Heart right ventricle (tissue), 16 donors: ENCODE results near the gene FBF1. TPM values are rescaled to one million over a fixed set of nuclear protein-coding genes. Genes with fewer than 3 reads are reported as not detected.

Source experiments
- ATAC-seq, 8 donors: fragments of 200-7000 bp; cut with Tn5 transposase; one replicate each; pipeline ENCODE4 v1.9.1; 2020; ENCODE audit warnings: mild to moderate bottlenecking in 8 of 8, moderate library complexity in 8 of 8, moderate number of reproducible peaks in 1 of 8
- DNase-seq, 2 donors: peaks; one replicate each; pipeline ENCODE4 v3.0.0-alpha.2; 2020
- H3K27ac ChIP-seq, 10 donors: fragments of 200-600 bp; sonication (generic) in 2 of 10; one replicate each; pipeline versions ENCODE4 v1.5.0 to v1.8.0; 2020 to 2022; ENCODE audit warnings: mild to moderate bottlenecking in 3 of 10
- H3K27me3 ChIP-seq, 7 donors: fragments of 200-600 bp; one replicate each; pipeline ENCODE4 v1.8.0; 2021 to 2022; ENCODE audit warnings: mild to moderate bottlenecking in 2 of 7
- H3K36me3 ChIP-seq, 9 donors: fragments of 200-600 bp; sonication (generic) in 1 of 9; one replicate each; pipeline versions ENCODE4 v1.5.0 to v1.8.0; 2020 to 2022; ENCODE audit warnings: mild to moderate bottlenecking in 2 of 9
- H3K4me1 ChIP-seq, 9 donors: fragments of 200-600 bp; sonication (generic) in 1 of 9; one replicate each; pipeline versions ENCODE4 v1.5.0 to v1.8.0; 2020 to 2022; ENCODE audit warnings: mild to moderate bottlenecking in 4 of 9
- H3K4me3 ChIP-seq, 10 donors: fragments of 200-600 bp; sonication (generic) in 2 of 10; one replicate each; pipeline versions ENCODE4 v1.5.0 to v1.8.0; 2020 to 2022; ENCODE audit warnings: mild to moderate bottlenecking in 7 of 10, moderate library complexity in 2 of 10
- H3K9me3 ChIP-seq, 11 donors: fragments of 200-600 bp in 10 of 11; sonication (generic) in 2 of 11; one replicate each; pipeline versions ENCODE4 v1.5.0 to v1.8.0; 2013 to 2022; ENCODE audit warnings: mild to moderate bottlenecking in 2 of 11, control low read depth in 1 of 11, moderate library complexity in 1 of 11
- CTCF ChIP-seq, 9 donors: fragments of 200-600 bp; sonication (generic) in 2 of 9; IDR thresholded peaks; one replicate each; pipeline versions ENCODE4 v1.5.0 to v1.8.0; 2021 to 2022; ENCODE audit warnings: antibody characterized with exemption in 9 of 9, mild to moderate bottlenecking in 5 of 9, moderate library complexity in 1 of 9
- WGBS, 2 donors: extraction: QIAGEN DNeasy Blood & Tissue Kit; methylation state at CpG; one replicate each; pipeline ENCODE4 v1.1.7; 2013; ENCODE audit warnings: inconsistent platforms in 1 of 2; 5-methylcytosine and 5-hydroxymethylcytosine counted together
- intact Hi-C, 10 donors: fragments of 100-400 bp; cut with DNase I; formaldehyde crosslinking; loops; one replicate each; pipeline versions ENCODE4 v1.11.1 to v1.14.2; 2022
- polyA plus RNA-seq, 2 donors: library from polyadenylated mRNA; stranded (reverse); fragments of 200-250 nt; gene quantifications; one replicate each; pipeline ENCODE4 v1.2.3, GENCODE V29; 2013
- total RNA-seq, 10 donors: library from RNA; stranded (reverse); fragmentation: NEBNext Ultra II Directional in 3 of 10; extraction: Animal tissue kit (Norgen Biotek cat#: 25700) in 3 of 10; gene quantifications; one replicate each; pipeline versions ENCODE4 v1.2.1 to v1.2.4, GENCODE V29; 2021 to 2023
- donor health status: Arrhythmogenic right ventricular cardiomyopathy.
- donor health status: ischemic (EF 13 %, LVEDD 7.1; RV severe dilation, severe dysfunction).
- donor health status: healthy with polysubstance abuse.
- donor health status: DM: no; HTN: yes; CAD: no.
- donor health status: DM: no; HTN: no; CAD: no.
- donor health status: ischemic (EF 25% LVEDD 6.9; RV normal size, moderate dysfunction).
- donor health status: ischemic (EF 25% LVEDD 5.7; RV mildly dilated, moderate dysfunction).
- donor health status: healthy.
- donor health status: DM: yes; HTN: yes; CAD: no.
- donor health status: Ischemic cardiomyopathy.
- donor health status: ischemic (EF 35%, LVEDD 5.7; RV mildly dilated, moderate dysfunction).
- donor health status: nonischemic (EF 11% LVEDD 7.7; RV severe dilation, severe dysfunction).
- donor health status: DM: yes; HTN: yes; CAD: no.
- donor health status: PGD.
- donor health status: ischemic (EF 29% LVEDD 5.4; RV normal size, mild dysfunction).
- donor health status: nonischemic (EF 23%, LVEDD 6.1; RV moderate dilation, normal function).

FBF1 gene
- total and polyA plus RNA-seq, 12 donors = 1.6 to 8.3 (median 2.8) TPM

DNA sequence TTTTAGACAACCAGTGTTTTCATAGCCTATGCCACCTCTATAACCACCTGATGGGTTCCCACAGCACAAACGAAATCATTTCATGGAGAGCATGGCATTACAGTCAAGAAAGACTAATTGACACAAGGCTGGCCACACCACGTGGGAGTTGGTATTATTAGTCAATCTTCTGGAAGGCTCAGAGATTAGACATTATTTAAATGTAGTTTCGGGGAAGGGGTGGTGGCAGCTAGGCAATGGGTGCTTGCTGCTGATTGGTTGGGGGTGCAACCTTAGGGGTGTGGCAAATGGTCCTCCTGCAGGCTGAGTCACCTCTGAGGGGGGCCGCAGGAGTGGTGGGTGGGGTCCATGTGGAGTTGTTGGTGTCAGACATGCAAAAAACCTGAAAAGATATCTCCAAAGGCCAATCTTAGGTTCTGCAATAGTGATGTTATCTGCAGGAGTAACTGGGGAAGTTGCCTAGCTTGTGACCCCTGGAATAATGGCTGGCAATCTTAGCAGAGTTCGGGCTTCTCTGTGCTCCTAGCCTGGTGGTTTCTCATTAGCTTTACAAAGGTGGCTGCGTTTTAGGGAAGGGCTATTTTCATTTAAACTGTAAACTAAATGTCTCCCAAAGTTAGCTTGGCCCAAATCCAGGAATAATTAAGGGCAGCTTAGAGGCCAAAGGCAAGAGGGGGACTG lies 42.8 kb upstream of the FBF1 start:
- intact Hi-C loops = loop anchor here in 2 of 10 donors (5.0 to 10.0 kb wide), 2 partner anchors 46 to 79 kb away; partner anchors contain the start of gene MRPL38 (in 1 of the 2)
- ATAC-seq = no peak
- H3K27ac ChIP-seq = no peak overlapping the region
- 73 to 76% methylated on average over 6 of the region's 6 CpGs for WGBS, 2 donors
- DNase-seq = no peak
- no peak for TF ChIP-seq CTCF (IDR thresholded peaks at IDR 0.05)
- peaks cover 0 to 45% (median 15%) of the 10 kb centered on the region in 9 donors for H3K4me1 ChIP-seq
- H3K9me3 ChIP-seq = no peaks in the 10 kb centered on the region
- no peaks in the 10 kb centered on the region for H3K27me3 ChIP-seq
- peaks cover 0 to 18% (median 0%) of the 10 kb centered on the region in 9 donors for H3K36me3 ChIP-seq
- H3K4me3 ChIP-seq = no peak overlapping the region

DNA sequence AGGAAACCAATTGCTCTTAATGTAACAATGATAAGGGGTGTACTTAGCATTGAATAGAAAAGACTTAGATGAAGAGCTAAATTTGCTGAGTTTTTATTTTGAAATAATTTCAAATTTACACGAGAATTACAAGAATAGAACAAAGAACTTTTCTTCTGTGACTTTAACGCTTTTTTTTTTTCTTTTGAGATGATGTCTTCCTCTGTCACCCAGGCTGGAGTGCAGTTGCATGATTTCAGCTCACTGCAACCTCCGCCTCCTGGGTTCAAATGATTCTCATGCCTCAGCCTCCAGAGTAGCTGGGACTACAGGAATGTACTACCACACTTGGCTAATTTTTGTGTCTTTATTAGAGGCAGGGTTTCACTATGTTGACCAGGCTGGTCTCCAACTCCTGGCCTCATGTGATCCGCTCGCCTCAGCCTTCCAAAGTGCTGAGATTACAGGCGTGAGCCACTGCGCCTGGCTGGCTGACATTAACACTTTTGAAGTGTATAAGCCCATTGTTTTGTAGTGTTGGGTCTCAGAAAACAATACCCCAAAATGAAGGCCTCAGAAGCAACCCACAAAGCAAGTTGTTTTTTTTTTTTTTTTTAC lies 40.3 kb upstream of the FBF1 start:
- no peaks in the 10 kb centered on the region for H3K9me3 ChIP-seq
- no peak for TF ChIP-seq CTCF (IDR thresholded peaks at IDR 0.05)
- H3K36me3 ChIP-seq = peaks cover 0 to 13% (median 0%) of the 10 kb centered on the region in 9 donors
- no peak overlapping the region for H3K4me3 ChIP-seq
- H3K27me3 ChIP-seq = no peaks in the 10 kb centered on the region
- DNase-seq (no peak), ATAC-seq (no peak)
- H3K27ac ChIP-seq = peak overlapping the region in 5 of 10 donors; percentile 96 to 99 (median 99)
- WGBS, 2 donors = 82 to 86% methylated on average over 7 of the region's 7 CpGs
- intact Hi-C loops = loop anchor here in 2 of 10 donors (5.0 to 10.0 kb wide), 2 partner anchors 44 to 76 kb away; partner anchors contain the start of gene MRPL38 (in 1 of the 2)
- H3K4me1 ChIP-seq = peaks cover 0 to 68% (median 35%) of the 10 kb centered on the region in 9 donors

DNA sequence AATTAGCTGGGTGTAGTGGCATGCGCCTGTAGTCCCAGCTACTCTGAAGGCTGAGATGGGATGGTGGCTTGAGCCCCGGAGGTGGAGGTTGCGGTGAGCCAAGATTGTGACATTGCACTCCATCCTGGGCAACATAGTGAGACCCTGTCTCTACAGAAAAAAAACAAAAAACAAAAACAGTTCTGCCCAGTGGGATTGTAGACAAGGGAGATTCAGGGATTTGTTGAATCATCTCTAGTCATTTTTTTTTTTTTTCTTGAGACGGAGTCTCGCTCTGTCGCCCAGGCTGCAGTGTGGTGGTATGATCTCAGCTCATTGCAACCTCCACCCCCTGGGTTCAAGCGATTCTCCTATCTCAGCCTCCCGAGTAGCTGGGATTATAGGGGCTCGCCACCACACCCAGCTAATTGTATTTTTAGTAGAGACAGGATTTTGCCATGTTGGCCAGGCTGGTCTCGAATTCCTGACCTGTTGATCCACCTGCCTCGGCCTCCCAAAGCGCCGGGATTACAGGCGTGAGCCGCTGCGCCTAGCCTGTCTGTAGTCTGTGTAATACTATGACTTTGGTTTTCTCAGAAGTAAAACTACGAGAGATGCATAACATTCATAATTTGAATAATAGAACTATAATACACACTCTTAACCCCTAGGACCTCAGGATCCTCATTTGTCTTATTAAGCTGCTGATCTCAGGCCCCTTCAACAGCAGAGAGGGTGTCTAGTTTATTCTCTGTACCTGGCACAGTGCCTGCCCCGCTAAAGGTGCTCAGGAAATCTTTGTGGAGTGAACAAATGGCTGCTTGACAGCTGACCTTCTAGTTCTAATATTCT lies 39.6 kb upstream of the FBF1 start:
- H3K4me1 ChIP-seq = peaks cover 0 to 75% (median 42%) of the 10 kb centered on the region in 9 donors
- 87 to 92% methylated on average over 18 of the region's 18 CpGs for WGBS, 2 donors
- peak overlapping the region; percentile 96 to 99 (median 98) for H3K27ac ChIP-seq
- no peak for DNase-seq
- H3K27me3 ChIP-seq = no peaks in the 10 kb centered on the region
- no peaks in the 10 kb centered on the region for H3K9me3 ChIP-seq
- H3K36me3 ChIP-seq = peaks cover 0 to 13% (median 0%) of the 10 kb centered on the region in 9 donors
- no peak for TF ChIP-seq CTCF (IDR thresholded peaks at IDR 0.05)
- no peak for ATAC-seq
- intact Hi-C loops = loop anchor here in 2 of 10 donors (5.0 to 10.0 kb wide), 2 partner anchors 43 to 76 kb away; partner anchors contain the start of gene MRPL38 (in 1 of the 2)
- peak overlapping the region in 9 of 10 donors; percentile 70 to 97 (median 81) for H3K4me3 ChIP-seq
